GM23338 (cell line): ENCODE data around the gene KATNIP. TPM values are rescaled to one million over a fixed set of nuclear protein-coding genes. Genes with fewer than 3 reads are reported as not detected.

ENCODE experiments used
- ATAC-seq: fragments of 200-7000 bp; cut with Tn5 transposase; 3 replicates; pipeline ENCODE4 v1.9.1; 2020
- DNase-seq: peaks from one replicate; pipeline ENCODE4 v3.0.0-alpha.2; 2015; ENCODE audit warnings: low spot score
- H2AFZ ChIP-seq: fragments of 200-600 bp; sonication (generic); 2 replicates; pipeline ENCODE4 v1.8.0; 2016; ENCODE audit warnings: antibody characterized with exemption, mild to moderate bottlenecking, moderate library complexity
- H3F3A ChIP-seq: fragments of 200-600 bp; sonication (generic); replicated peaks from 2 replicates; pipeline ENCODE4 v1.8.0; 2017; ENCODE audit warnings: antibody characterized with exemption, mixed run types, low read depth
- H3K27ac ChIP-seq: fragments of 200-600 bp; sonication (generic); 2 replicates; pipeline ENCODE4 v1.6.1; 2016; ENCODE audit warnings: low read depth
- H3K27me3 ChIP-seq: fragments of 200-600 bp; sonication (generic); 2 replicates; pipeline ENCODE4 v1.8.0; 2016; ENCODE audit warnings: mild to moderate bottlenecking, mixed run types, moderate library complexity; ENCODE audit not compliant: insufficient read depth
- H3K36me3 ChIP-seq: fragments of 200-600 bp; sonication (generic); 2 replicates; pipeline ENCODE4 v1.8.0; 2016; ENCODE audit warnings: mild to moderate bottlenecking; ENCODE audit not compliant: insufficient read depth
- H3K4me1 ChIP-seq: fragments of 200-600 bp; sonication (generic); 2 replicates; pipeline ENCODE4 v1.8.0; 2016; ENCODE audit warnings: mild to moderate bottlenecking, moderate library complexity; ENCODE audit not compliant: insufficient read depth
- H3K4me2 ChIP-seq: fragments of 200-600 bp; sonication (generic); 2 replicates; pipeline ENCODE4 v1.7.1; 2017; ENCODE audit warnings: mixed run types
- H3K4me3 ChIP-seq: fragments of 200-600 bp; sonication (generic); 2 replicates; pipeline ENCODE4 v1.6.1; 2016; ENCODE audit warnings: mixed run types
- H3K79me2 ChIP-seq: fragments of 200-600 bp; sonication (generic); replicated peaks from 2 replicates; pipeline ENCODE4 v1.8.0; 2017; ENCODE audit warnings: mild to moderate bottlenecking; ENCODE audit not compliant: insufficient read depth
- H3K9me2 ChIP-seq: fragments of 200-600 bp; sonication (generic); 2 replicates; pipeline ENCODE4 v1.8.0; 2017; ENCODE audit not compliant: insufficient read depth
- H4K20me1 ChIP-seq: fragments of 200-600 bp; sonication (generic); replicated peaks from 2 replicates; pipeline ENCODE4 v1.8.0; 2017; ENCODE audit warnings: mild to moderate bottlenecking; ENCODE audit not compliant: insufficient read depth
- H3K27ac Mint-ChIP-seq: 2 replicates; pipeline ENCODE4 v1.8.0; 2020; ENCODE audit warnings: inconsistent platforms, mild to moderate bottlenecking, moderate library complexity, mixed read lengths
- H3K27me3 Mint-ChIP-seq: 3 replicates; pipeline ENCODE4 v1.8.0; 2022; ENCODE audit warnings: low read depth, mild to moderate bottlenecking, moderate library complexity, mixed read lengths, inconsistent platforms; ENCODE audit not compliant: insufficient read depth, poor library complexity
- H3K36me3 Mint-ChIP-seq: 3 replicates; pipeline ENCODE4 v1.8.0; 2021; ENCODE audit warnings: low read depth, mild to moderate bottlenecking, inconsistent platforms, moderate library complexity, mixed read lengths
- H3K4me1 Mint-ChIP-seq: 3 replicates; pipeline ENCODE4 v1.8.0; 2020; ENCODE audit warnings: mild to moderate bottlenecking, inconsistent platforms, mixed read lengths
- H3K4me3 Mint-ChIP-seq: 3 replicates; pipeline ENCODE4 v1.8.0; 2021; ENCODE audit warnings: moderate library complexity, mild to moderate bottlenecking, inconsistent platforms, mixed read lengths
- H3K9me3 Mint-ChIP-seq: 3 replicates; pipeline ENCODE4 v1.8.0; 2020; ENCODE audit warnings: moderate library complexity, mild to moderate bottlenecking, inconsistent platforms, mixed read lengths
- EZH2 ChIP-seq: fragments of 200-600 bp; sonication (generic); IDR thresholded peaks from one replicate; pipeline ENCODE4 v1.8.0; 2017; ENCODE audit warnings: antibody characterized with exemption, mild to moderate bottlenecking, low read depth; ENCODE audit not compliant: unreplicated experiment
- EZH2phosphoT487 ChIP-seq: fragments of 200-600 bp; sonication (generic); IDR thresholded peaks from one replicate; pipeline ENCODE4 v1.8.1; 2018; ENCODE audit warnings: antibody characterized with exemption; ENCODE audit not compliant: unreplicated experiment
- JUNB ChIP-seq: IDR thresholded peaks from one replicate; pipeline ENCODE4 v1.6.1; 2016; ENCODE audit warnings: antibody characterized with exemption; ENCODE audit not compliant: unreplicated experiment
- POLR2AphosphoS5 ChIP-seq: IDR thresholded peaks from 2 replicates; pipeline ENCODE4 v1.6.1; 2016; ENCODE audit warnings: antibody characterized with exemption, low read depth
- STAT1 ChIP-seq: IDR thresholded peaks from one replicate; pipeline ENCODE4 v1.6.1; 2016; ENCODE audit warnings: antibody characterized with exemption; ENCODE audit not compliant: unreplicated experiment
- ZNF331 ChIP-seq: fragments of 250-450 bp; sonication (Bioruptor Pico); IDR thresholded peaks from 2 replicates; pipeline ENCODE4 v1.5.0; 2020; ENCODE audit warnings: low read depth, mild to moderate bottlenecking, moderate library complexity
- polyA plus RNA-seq: library from polyadenylated mRNA; unstranded; fragments of >200 nt; fragmentation: Nextera tagmentation; extraction: Ambion mirVana; gene quantifications from 2 replicates; pipeline ENCODE4 v1.2.1, GENCODE V29; 2016
- total RNA-seq: library from RNA; depleted of rRNA; stranded (reverse); fragments of >200 nt; shearing (Covaris generic); gene quantifications from 2 replicates; pipeline ENCODE4 v1.2.3, GENCODE V29; 2014
- TF ChIP-seq, protein P1 (sequence below): IDR thresholded peaks from 2 replicates; pipeline ENCODE4 v1.6.1; 2016; ENCODE audit warnings: antibody characterized with exemption
- TF ChIP-seq, protein P2 (sequence below), 2 experiments: fragments of 200-600 bp in 1 of 2; sonication (generic) in 1 of 2; conservative IDR thresholded peaks; 2 replicates each; pipeline versions ENCODE4 v1.5.1 to v1.6.1; 2016 to 2017; ENCODE audit warnings: antibody characterized with exemption in 2 of 2, low read depth in 2 of 2, mild to moderate bottlenecking in 2 of 2, moderate library complexity in 1 of 2

KATNIP gene
- total and polyA plus RNA-seq, 2 experiments from 2014 or later = 7.0 to 11.8 TPM

DNA sequence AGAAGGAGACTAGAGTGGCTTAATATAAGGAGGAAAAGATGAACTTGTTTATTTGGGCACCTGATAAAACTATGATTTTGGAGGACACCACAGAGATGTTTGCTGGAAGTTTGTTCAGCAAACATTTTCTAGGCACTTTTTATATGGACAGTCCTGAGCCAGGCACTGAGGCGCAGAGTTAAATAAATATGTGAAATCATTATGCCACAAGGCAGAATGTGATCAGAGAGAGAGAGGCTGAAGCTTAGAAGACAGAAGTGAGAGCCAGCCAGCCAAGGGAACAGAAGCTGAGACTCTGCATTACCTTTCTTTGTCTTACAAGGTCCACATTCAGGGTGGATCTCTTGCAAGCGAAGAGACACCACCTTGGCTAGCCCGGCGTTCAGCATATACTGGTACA is 21.6 kb upstream of the KATNIP start:
- H3K27ac Mint-ChIP-seq = no peak overlapping the region
- H3K4me3 ChIP-seq = no peak overlapping the region
- ATAC-seq = no peak
- no peaks in the 10 kb centered on the region for H3K79me2 ChIP-seq
- no peaks in the 10 kb centered on the region; the same call in 1 of the 2 replicates for H4K20me1 ChIP-seq
- H3K4me2 ChIP-seq = no peak overlapping the region
- DNase-seq = no peak
- peaks cover 78% of the 10 kb centered on the region for H3K36me3 Mint-ChIP-seq
- peaks cover 69% of the 10 kb centered on the region for H3K36me3 ChIP-seq
- H2AFZ ChIP-seq = no peak overlapping the region
- H3K4me1 Mint-ChIP-seq = no peaks in the 10 kb centered on the region
- H3K27me3 Mint-ChIP-seq = peaks cover 11% of the 10 kb centered on the region
- TF ChIP-seq POLR2AphosphoS5 (no peak), EZH2 (no peak)
- TF ChIP-seq, protein P1, sequence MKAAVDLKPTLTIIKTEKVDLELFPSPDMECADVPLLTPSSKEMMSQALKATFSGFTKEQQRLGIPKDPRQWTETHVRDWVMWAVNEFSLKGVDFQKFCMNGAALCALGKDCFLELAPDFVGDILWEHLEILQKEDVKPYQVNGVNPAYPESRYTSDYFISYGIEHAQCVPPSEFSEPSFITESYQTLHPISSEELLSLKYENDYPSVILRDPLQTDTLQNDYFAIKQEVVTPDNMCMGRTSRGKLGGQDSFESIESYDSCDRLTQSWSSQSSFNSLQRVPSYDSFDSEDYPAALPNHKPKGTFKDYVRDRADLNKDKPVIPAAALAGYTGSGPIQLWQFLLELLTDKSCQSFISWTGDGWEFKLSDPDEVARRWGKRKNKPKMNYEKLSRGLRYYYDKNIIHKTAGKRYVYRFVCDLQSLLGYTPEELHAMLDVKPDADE = no peak
- H3K4me3 Mint-ChIP-seq = no peak overlapping the region
- no peaks in the 10 kb centered on the region for H3K27me3 ChIP-seq
- no peak overlapping the region for H3K27ac ChIP-seq
- H3K4me1 ChIP-seq = no peaks in the 10 kb centered on the region
- H3K9me2 ChIP-seq = no peaks in the 10 kb centered on the region
- no peaks in the 10 kb centered on the region for H3F3A ChIP-seq
- H3K9me3 Mint-ChIP-seq = no peaks in the 10 kb centered on the region

DNA sequence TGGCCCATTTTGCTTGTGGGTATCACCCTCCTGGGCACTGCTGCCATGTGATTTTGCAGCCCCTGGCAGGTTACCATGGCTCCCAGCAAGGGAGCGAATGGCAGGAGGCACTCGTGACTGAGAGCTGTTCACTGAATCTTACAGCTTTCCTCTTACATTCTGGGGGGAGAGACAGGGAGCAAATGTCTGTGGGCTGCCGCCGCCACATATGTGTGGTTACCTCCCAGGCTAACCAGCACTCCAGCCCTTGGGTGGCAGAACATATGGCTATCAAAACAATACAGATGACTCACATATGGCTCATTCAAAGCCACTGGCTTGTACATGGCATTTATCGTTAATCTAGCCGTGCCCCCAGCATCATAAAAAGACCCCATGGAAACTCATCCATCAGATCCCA is 20.0 kb upstream of the KATNIP start:
- H3K36me3 Mint-ChIP-seq = peaks cover 82% of the 10 kb centered on the region
- Histone ChIP-seq H3K4me1 (no peaks in the 10 kb centered on the region), H3K27ac (no peak overlapping the region), H3K36me3 (peaks cover 59% of the 10 kb centered on the region), H3F3A (no peaks in the 10 kb centered on the region), H3K9me2 (no peaks in the 10 kb centered on the region), H3K79me2 (no peaks in the 10 kb centered on the region), H4K20me1 (peaks cover 5% of the 10 kb centered on the region), H2AFZ (no peak overlapping the region), H3K4me3 (no peak overlapping the region), H3K4me2 (no peak overlapping the region), H3K27me3 (no peaks in the 10 kb centered on the region)
- H3K4me1 Mint-ChIP-seq = no peaks in the 10 kb centered on the region
- ATAC-seq (no peak), DNase-seq (no peak)
- no peaks in the 10 kb centered on the region for H3K9me3 Mint-ChIP-seq
- peaks cover 11% of the 10 kb centered on the region for H3K27me3 Mint-ChIP-seq
- TF ChIP-seq ZNF331 (CRISPR knock-in tag) (no peak), JUNB (no peak), STAT1 (no peak), EZH2 (no peak), EZH2phosphoT487 (no peak)
- TF ChIP-seq, protein P2, sequence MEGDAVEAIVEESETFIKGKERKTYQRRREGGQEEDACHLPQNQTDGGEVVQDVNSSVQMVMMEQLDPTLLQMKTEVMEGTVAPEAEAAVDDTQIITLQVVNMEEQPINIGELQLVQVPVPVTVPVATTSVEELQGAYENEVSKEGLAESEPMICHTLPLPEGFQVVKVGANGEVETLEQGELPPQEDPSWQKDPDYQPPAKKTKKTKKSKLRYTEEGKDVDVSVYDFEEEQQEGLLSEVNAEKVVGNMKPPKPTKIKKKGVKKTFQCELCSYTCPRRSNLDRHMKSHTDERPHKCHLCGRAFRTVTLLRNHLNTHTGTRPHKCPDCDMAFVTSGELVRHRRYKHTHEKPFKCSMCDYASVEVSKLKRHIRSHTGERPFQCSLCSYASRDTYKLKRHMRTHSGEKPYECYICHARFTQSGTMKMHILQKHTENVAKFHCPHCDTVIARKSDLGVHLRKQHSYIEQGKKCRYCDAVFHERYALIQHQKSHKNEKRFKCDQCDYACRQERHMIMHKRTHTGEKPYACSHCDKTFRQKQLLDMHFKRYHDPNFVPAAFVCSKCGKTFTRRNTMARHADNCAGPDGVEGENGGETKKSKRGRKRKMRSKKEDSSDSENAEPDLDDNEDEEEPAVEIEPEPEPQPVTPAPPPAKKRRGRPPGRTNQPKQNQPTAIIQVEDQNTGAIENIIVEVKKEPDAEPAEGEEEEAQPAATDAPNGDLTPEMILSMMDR (conservative IDR thresholded peaks at IDR 0.05; ENCODE audit: low read depth in 2 of 2) = no peak
- TF ChIP-seq, protein P1 = no peak
- no peak overlapping the region for H3K27ac Mint-ChIP-seq
- no peak overlapping the region for H3K4me3 Mint-ChIP-seq
